B cell (primary cell): ENCODE results near the gene KCNJ1. TPM values are rescaled to one million over a fixed set of nuclear protein-coding genes. Genes with fewer than 3 reads are reported as not detected.

ENCODE experiments used
- ATAC-seq: fragments of 200-7000 bp; cut with Tn5 transposase; one replicate; pipeline ENCODE4 v1.10.0; 2021; ENCODE audit warnings: low read depth, mild to moderate bottlenecking, moderate number of reproducible peaks, moderate library complexity
- CTCF ChIA-PET: fragments of 350-600 bp; sonication (Branson Sonifier 250); formaldehyde crosslinking; loops from one replicate; lab custom pipeline; 2021; ENCODE audit warnings: antibody characterized with exemption, inconsistent platforms; lab: Charles Lee
- POLR2A ChIA-PET: fragments of 350-600 bp; sonication (Branson Sonifier 250); formaldehyde crosslinking; loops from one replicate; lab custom pipeline; 2021; ENCODE audit warnings: antibody characterized with exemption; lab: Charles Lee
- DNase-seq: peaks from one replicate; pipeline ENCODE4 v3.0.0; 2013
- H2AFZ ChIP-seq: 2 replicates; pipeline ENCODE4 v1.6.1; 2012; ENCODE audit warnings: mild to moderate bottlenecking, low read depth, low read length; ENCODE audit not compliant: insufficient read depth, poor library complexity, severe bottlenecking
- H3K27ac ChIP-seq, 2 donors: 1 replicate in 1 of 2; 2 replicates in 1 of 2; pipeline ENCODE4 v1.5.1; 2012 to 2013; ENCODE audit warnings: low read length in 2 of 2, mild to moderate bottlenecking in 2 of 2, moderate library complexity in 1 of 2
- H3K27me3 ChIP-seq, 4 experiments: fragments of 200-600 bp in 1 of 4; sonication (generic) in 1 of 4; replicated peaks in 1 of 4; 1 replicate in 2 of 4; 2 replicates in 2 of 4; pipeline versions ENCODE4 v1.6.1 to v1.7.0; 2013 to 2016; ENCODE audit warnings: low read length in 3 of 4, mild to moderate bottlenecking in 2 of 4, mixed read lengths in 1 of 4, moderate library complexity in 1 of 4; ENCODE audit not compliant: insufficient read depth in 4 of 4, control insufficient read depth in 3 of 4; ENCODE audit errors: control extremely low read depth in 1 of 4
- H3K36me3 ChIP-seq, 2 experiments: replicated peaks in 1 of 2; 1 replicate in 1 of 2; 2 replicates in 1 of 2; pipeline versions ENCODE4 v1.6.1 to v1.7.1; 2013; ENCODE audit warnings: low read length in 1 of 2; ENCODE audit not compliant: insufficient read depth in 2 of 2, control insufficient read depth in 1 of 2; ENCODE audit errors: control extremely low read depth in 1 of 2, extremely low read depth in 1 of 2
- H3K4me1 ChIP-seq, 2 donors: fragments of 200-600 bp in 1 of 2; sonication (generic) in 1 of 2; 1 replicate in 1 of 2; 2 replicates in 1 of 2; pipeline versions ENCODE4 v1.5.1 to v1.6.1; 2013 to 2017; ENCODE audit warnings: low read length in 2 of 2; ENCODE audit not compliant: control insufficient read depth in 2 of 2, insufficient read depth in 2 of 2
- H3K4me2 ChIP-seq: replicated peaks from 2 replicates; pipeline ENCODE3; 2012; ENCODE audit warnings: mild to moderate bottlenecking, low read depth, low read length; ENCODE audit not compliant: poor library complexity, severe bottlenecking
- H3K4me3 ChIP-seq, 5 experiments: fragments of 200-600 bp in 1 of 5; sonication (generic) in 1 of 5; 1 replicate in 3 of 5; 2 replicates in 2 of 5; pipeline versions ENCODE4 v1.5.1 to v1.7.0; 2011 to 2016; ENCODE audit warnings: low read length in 4 of 5, mild to moderate bottlenecking in 4 of 5, low read depth in 2 of 5, control low read depth in 1 of 5, moderate library complexity in 1 of 5; ENCODE audit not compliant: insufficient read depth in 1 of 5; ENCODE audit errors: control extremely low read depth in 1 of 5, extremely low read depth in 1 of 5
- H3K79me2 ChIP-seq: fragments of 200-600 bp; sonication (generic); one replicate; pipeline ENCODE4 v1.6.0; 2016; ENCODE audit warnings: low read length; ENCODE audit not compliant: control insufficient read depth, insufficient read depth
- H3K9ac ChIP-seq: fragments of 200-600 bp; sonication (generic); 2 replicates; pipeline ENCODE4 v1.6.1; 2017; ENCODE audit warnings: mild to moderate bottlenecking, low read length, moderate library complexity
- H3K9me3 ChIP-seq, 3 donors: one replicate each; pipeline versions ENCODE4 v1.6.1 to v1.7.1; 2013; ENCODE audit warnings: low read length in 2 of 3; ENCODE audit not compliant: control insufficient read depth in 2 of 3, insufficient read depth in 1 of 3; ENCODE audit errors: control extremely low read depth in 1 of 3
- H4K20me1 ChIP-seq: 2 replicates; pipeline ENCODE4 v1.6.0; 2012; ENCODE audit warnings: mild to moderate bottlenecking, low read length; ENCODE audit not compliant: insufficient read depth, control insufficient read depth, poor library complexity, severe bottlenecking
- H3K27ac Mint-ChIP-seq: one replicate; pipeline ENCODE4 v1.8.0; 2021; ENCODE audit warnings: mixed read lengths
- H3K27me3 Mint-ChIP-seq: one replicate; pipeline ENCODE4 v1.8.0; 2021; ENCODE audit warnings: mixed read lengths
- H3K4me1 Mint-ChIP-seq: one replicate; pipeline ENCODE4 v1.8.0; 2021; ENCODE audit warnings: mixed read lengths
- H3K4me3 Mint-ChIP-seq: one replicate; pipeline ENCODE4 v1.8.0; 2021; ENCODE audit warnings: mixed read lengths
- H3K9me3 Mint-ChIP-seq: one replicate; pipeline ENCODE4 v1.8.0; 2022; ENCODE audit warnings: mixed read lengths; ENCODE audit not compliant: insufficient read depth
- CTCF ChIP-seq: fragments of 200-600 bp; IDR thresholded peaks from one replicate; pipeline ENCODE4 v1.8.0; 2022; ENCODE audit warnings: antibody characterized with exemption, mild to moderate bottlenecking
- EZH2 ChIP-seq: IDR thresholded peaks from 2 replicates; pipeline ENCODE4 v1.6.1; 2012; ENCODE audit warnings: borderline replicate concordance, low read depth, mild to moderate bottlenecking, moderate library complexity, low read length; ENCODE audit not compliant: insufficient read depth, poor library complexity, severe bottlenecking
- WGBS: methylation state at CpG from one replicate; pipeline ENCODE4 v1.1.5; 2013; ENCODE audit warnings: missing lambda C conversion rate; ENCODE audit not compliant: insufficient coverage; 5-methylcytosine and 5-hydroxymethylcytosine counted together
- intact Hi-C: fragments of 100-400 bp; cut with micrococcal nuclease; formaldehyde crosslinking; loops from one replicate; pipeline ENCODE4 v1.10.0; 2022
- polyA plus RNA-seq: library from polyadenylated mRNA; depleted of rRNA; stranded (reverse); fragments of >200 nt; gene quantifications from 2 replicates; pipeline ENCODE4 v1.2.3, GENCODE V29; 2012
- total RNA-seq, 2 donors: library from RNA; stranded (reverse); fragments of 120-200 nt in 1 of 2; gene quantifications; 1 replicate in 1 of 2; 2 replicates in 1 of 2; pipeline versions ENCODE4 v1.2.3 to v1.2.4, GENCODE V29; 2013 to 2022

KCNJ1 gene
- total and polyA plus RNA-seq, 2 donors (not counting 1 experiment from before 2014, with no cell fraction given): not detected

DNA sequence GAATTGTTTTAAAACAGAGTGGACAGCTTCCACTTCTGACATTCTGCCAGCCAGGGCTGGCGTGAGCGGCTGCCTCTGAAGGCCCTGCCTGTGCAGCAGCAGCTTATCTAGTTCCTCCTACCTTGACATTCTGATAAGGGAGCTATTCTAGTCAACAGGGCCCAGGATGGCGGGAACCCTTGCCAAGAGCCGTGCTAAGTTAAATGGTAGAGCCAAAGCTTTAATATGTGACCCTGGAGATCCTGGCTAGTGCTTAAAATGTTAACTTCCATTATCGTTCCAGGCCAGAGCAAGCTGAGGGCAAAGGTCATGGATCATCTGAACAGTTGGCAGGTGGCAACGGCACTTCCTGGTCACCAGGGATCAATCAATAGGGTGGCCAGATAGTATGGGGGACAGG, 27.6 kb upstream of the KCNJ1 start:
- ChIA-PET POLR2A (no interaction called here), CTCF (interaction anchor here (1.0 to 1.1 kb wide), 2 partner anchors 10 to 12 kb away, joined by 3 to 5 read pairs; no protein-coding TSS in a partner anchor)
- Histone ChIP-seq H3K27me3 (peaks cover 0 to 77% (median 57%) of the 10 kb centered on the region in 4 experiments), H3K27ac (no peak overlapping the region), H3K4me3 (no peak overlapping the region), H3K9me3 (peaks cover 0 to 10% (median 0%) of the 10 kb centered on the region in 3 donors), H2AFZ (no peak overlapping the region), H3K36me3 (no peaks in the 10 kb centered on the region), H3K9ac (no peak overlapping the region), H3K4me2 (no peak overlapping the region), H3K79me2 (no peaks in the 10 kb centered on the region), H3K4me1 (peaks cover 31 to 35% of the 10 kb centered on the region in 2 donors), H4K20me1 (no peaks in the 10 kb centered on the region)
- DNase-seq: no peak
- peaks cover 31% of the 10 kb centered on the region for H3K4me1 Mint-ChIP-seq
- peaks cover 71% of the 10 kb centered on the region for H3K27me3 Mint-ChIP-seq
- no peak for ATAC-seq
- H3K4me3 Mint-ChIP-seq: no peak overlapping the region
- no peak for TF ChIP-seq CTCF
- no peak for TF ChIP-seq EZH2
- H3K27ac Mint-ChIP-seq: no peak overlapping the region
- H3K9me3 Mint-ChIP-seq: no peaks in the 10 kb centered on the region
- 84% methylated on average over 5 of the region's 6 CpGs for WGBS
- intact Hi-C loops: no loop called here

DNA sequence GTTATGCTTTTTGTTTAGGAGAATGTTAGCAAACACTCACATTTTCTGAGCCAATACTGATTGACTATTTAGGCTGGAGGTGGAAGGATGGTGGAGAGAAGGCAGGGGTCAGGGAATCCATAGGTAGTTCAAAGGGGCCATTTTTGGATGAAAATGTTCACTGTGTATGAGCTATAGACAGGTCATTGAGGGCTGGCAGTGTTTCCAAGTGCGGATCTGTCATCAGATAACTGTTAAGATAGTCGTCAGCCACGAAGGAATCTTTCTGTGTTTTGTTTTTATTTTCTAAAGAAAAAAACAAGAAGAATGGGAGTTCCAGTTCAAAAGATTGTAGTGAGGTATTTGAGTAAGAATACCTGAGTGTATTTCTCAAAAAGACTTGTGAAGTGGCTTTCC, 27.2 kb upstream of the KCNJ1 start:
- POLR2A ChIA-PET: no interaction called here
- Histone ChIP-seq H3K79me2 (no peaks in the 10 kb centered on the region), H3K9me3 (peaks cover 0 to 10% (median 0%) of the 10 kb centered on the region in 3 donors), H3K27me3 (peaks cover 0 to 77% (median 57%) of the 10 kb centered on the region in 4 experiments), H2AFZ (no peak overlapping the region), H3K4me3 (no peak overlapping the region), H3K4me2 (no peak overlapping the region), H3K27ac (no peak overlapping the region), H3K36me3 (no peaks in the 10 kb centered on the region), H3K9ac (no peak overlapping the region), H4K20me1 (no peaks in the 10 kb centered on the region), H3K4me1 (peaks cover 31 to 39% of the 10 kb centered on the region in 2 donors)
- TF ChIP-seq CTCF (no peak), EZH2 (no peak)
- Mint-ChIP-seq H3K27ac (no peak overlapping the region), H3K27me3 (peaks cover 71% of the 10 kb centered on the region), H3K4me3 (no peak overlapping the region), H3K9me3 (no peaks in the 10 kb centered on the region), H3K4me1 (peaks cover 33% of the 10 kb centered on the region)
- DNase-seq (no peak), ATAC-seq (no peak)
- CTCF ChIA-PET: interaction anchor here (1.0 to 1.3 kb wide), 3 partner anchors 10 to 737 kb away, joined by 3 to 5 read pairs (median 4); no protein-coding TSS in a partner anchor
- intact Hi-C loops: no loop called here
- WGBS: 94% methylated on average over 3 of the region's 3 CpGs
